ENCODE results near the gene SMNDC1.

DNA sequence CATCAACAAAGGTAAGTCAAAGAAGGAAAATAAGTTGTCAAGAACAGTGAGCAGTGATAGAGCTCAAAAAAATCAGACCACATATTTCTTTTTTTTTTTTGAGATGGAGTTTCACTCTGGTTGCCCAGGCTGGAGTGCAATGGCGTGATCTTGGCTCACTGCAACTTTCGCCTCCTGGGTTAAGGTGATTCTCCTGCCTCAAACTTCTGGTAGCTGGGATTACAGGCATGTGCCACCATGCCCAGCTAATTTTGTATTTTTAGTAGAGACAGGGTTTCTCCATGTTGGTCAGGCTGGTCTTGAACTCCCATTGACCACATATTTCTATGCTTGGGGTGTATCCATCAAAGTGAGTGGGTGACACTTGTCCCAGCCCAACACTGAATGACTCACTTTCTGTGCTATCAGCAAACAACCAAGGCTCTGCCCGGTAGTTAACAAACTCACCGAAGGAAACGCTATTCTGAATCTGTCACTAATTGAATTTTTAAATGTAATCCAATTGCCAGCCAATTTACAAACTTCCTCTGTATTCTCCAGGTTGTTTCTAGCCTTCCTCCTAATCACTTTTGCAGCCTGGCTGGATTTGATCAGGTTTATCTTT is 19.6 kb upstream of the SMNDC1 start:
- TF ChIP-seq, protein P1, sequence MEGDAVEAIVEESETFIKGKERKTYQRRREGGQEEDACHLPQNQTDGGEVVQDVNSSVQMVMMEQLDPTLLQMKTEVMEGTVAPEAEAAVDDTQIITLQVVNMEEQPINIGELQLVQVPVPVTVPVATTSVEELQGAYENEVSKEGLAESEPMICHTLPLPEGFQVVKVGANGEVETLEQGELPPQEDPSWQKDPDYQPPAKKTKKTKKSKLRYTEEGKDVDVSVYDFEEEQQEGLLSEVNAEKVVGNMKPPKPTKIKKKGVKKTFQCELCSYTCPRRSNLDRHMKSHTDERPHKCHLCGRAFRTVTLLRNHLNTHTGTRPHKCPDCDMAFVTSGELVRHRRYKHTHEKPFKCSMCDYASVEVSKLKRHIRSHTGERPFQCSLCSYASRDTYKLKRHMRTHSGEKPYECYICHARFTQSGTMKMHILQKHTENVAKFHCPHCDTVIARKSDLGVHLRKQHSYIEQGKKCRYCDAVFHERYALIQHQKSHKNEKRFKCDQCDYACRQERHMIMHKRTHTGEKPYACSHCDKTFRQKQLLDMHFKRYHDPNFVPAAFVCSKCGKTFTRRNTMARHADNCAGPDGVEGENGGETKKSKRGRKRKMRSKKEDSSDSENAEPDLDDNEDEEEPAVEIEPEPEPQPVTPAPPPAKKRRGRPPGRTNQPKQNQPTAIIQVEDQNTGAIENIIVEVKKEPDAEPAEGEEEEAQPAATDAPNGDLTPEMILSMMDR (conservative IDR thresholded peaks at IDR 0.05), result no peak
- TF ChIP-seq ZFX (IDR thresholded peaks at IDR 0.05), result no peak

All from C4-2B (cell line).